Trophoblast cell (in vitro differentiated cells and primary cell): ENCODE results near the gene MMRN2.
A peak's percentile ranks its signal among the peaks of the same experiment; 100 is the strongest.
"Not testable (repeated sequence)": the region's sequence is repeated elsewhere in the genome, so short reads cannot be mapped to it uniquely, and the experiment has no call there.

Experiments
- DNase-seq, 2 donors: peaks; one replicate each; pipeline ENCODE4 v3.0.0-alpha.2; 2016
- H2AFZ ChIP-seq: 2 replicates; pipeline ENCODE4 v1.6.1; 2013; ENCODE audit warnings: low read length, moderate library complexity, mild to moderate bottlenecking; ENCODE audit not compliant: insufficient read depth, poor library complexity
- H2AK5ac ChIP-seq: 2 replicates; pipeline ENCODE4 v1.6.1; 2013; ENCODE audit warnings: mild to moderate bottlenecking, low read length
- H2BK120ac ChIP-seq: 2 replicates; pipeline ENCODE4 v1.6.1; 2013; ENCODE audit warnings: low read length, mild to moderate bottlenecking, moderate library complexity; ENCODE audit not compliant: insufficient read depth, poor library complexity
- H2BK12ac ChIP-seq: 2 replicates; pipeline ENCODE4 v1.6.1; 2013; ENCODE audit warnings: mild to moderate bottlenecking, low read length, moderate library complexity
- H2BK5ac ChIP-seq: 2 replicates; pipeline ENCODE4 v1.6.1; 2013; ENCODE audit warnings: low read length, low read depth, moderate library complexity, mild to moderate bottlenecking; ENCODE audit not compliant: poor library complexity
- H3K14ac ChIP-seq: 2 replicates; pipeline ENCODE4 v1.6.1; 2013; ENCODE audit warnings: mild to moderate bottlenecking, low read length
- H3K18ac ChIP-seq: 2 replicates; pipeline ENCODE4 v1.6.1; 2013; ENCODE audit warnings: mild to moderate bottlenecking, low read length
- H3K23ac ChIP-seq: 2 replicates; pipeline ENCODE4 v1.6.1; 2013; ENCODE audit warnings: low read length
- H3K27ac ChIP-seq: 2 replicates; pipeline ENCODE4 v1.5.1; 2013; ENCODE audit warnings: low read depth, mild to moderate bottlenecking, inconsistent platforms, low read length, moderate library complexity
- H3K27me3 ChIP-seq: 2 replicates; pipeline ENCODE4 v1.6.1; 2013; ENCODE audit warnings: inconsistent platforms, mild to moderate bottlenecking, low read length, moderate library complexity; ENCODE audit not compliant: insufficient read depth
- H3K36me3 ChIP-seq, 2 experiments: 1 replicate in 1 of 2; 2 replicates in 1 of 2; pipeline ENCODE4 v1.6.1; 2013; ENCODE audit warnings: low read length in 2 of 2, mild to moderate bottlenecking in 2 of 2, moderate library complexity in 1 of 2; ENCODE audit not compliant: insufficient read depth in 2 of 2, control insufficient read depth in 1 of 2
- H3K4ac ChIP-seq: 2 replicates; pipeline ENCODE4 v1.6.1; 2013; ENCODE audit warnings: low read depth, mild to moderate bottlenecking, low read length, moderate library complexity
- H3K4me1 ChIP-seq, 2 experiments: 1 replicate in 1 of 2; 2 replicates in 1 of 2; pipeline ENCODE4 v1.6.1; 2013; ENCODE audit warnings: low read length in 2 of 2, mild to moderate bottlenecking in 2 of 2, moderate library complexity in 1 of 2; ENCODE audit not compliant: insufficient read depth in 2 of 2, control insufficient read depth in 1 of 2
- H3K4me2 ChIP-seq: 2 replicates; pipeline ENCODE4 v1.6.1; 2013; ENCODE audit warnings: inconsistent platforms, mild to moderate bottlenecking, low read length, moderate library complexity
- H3K4me3 ChIP-seq: 2 replicates; pipeline ENCODE4 v1.5.1; 2013; ENCODE audit warnings: mild to moderate bottlenecking, low read depth, low read length, inconsistent platforms
- H3K79me1 ChIP-seq: one replicate; pipeline ENCODE4 v1.6.1; 2013; ENCODE audit warnings: low read length
- H3K79me2 ChIP-seq: 2 replicates; pipeline ENCODE4 v1.6.1; 2013; ENCODE audit warnings: low read length, mild to moderate bottlenecking; ENCODE audit not compliant: control insufficient read depth, insufficient read depth, poor library complexity
- H3K9ac ChIP-seq: 2 replicates; pipeline ENCODE4 v1.6.1; 2013; ENCODE audit warnings: mild to moderate bottlenecking, low read length
- H3K9me3 ChIP-seq: 2 replicates; pipeline ENCODE4 v1.6.1; 2013; ENCODE audit warnings: low read depth, mild to moderate bottlenecking, control low read depth, inconsistent platforms, low read length; ENCODE audit not compliant: insufficient read depth
- H4K12ac ChIP-seq: 2 replicates; pipeline ENCODE4 v1.6.1; 2013; ENCODE audit warnings: low read depth, mild to moderate bottlenecking, low read length, moderate library complexity
- H4K8ac ChIP-seq: 2 replicates; pipeline ENCODE4 v1.6.1; 2013; ENCODE audit warnings: low read depth, mild to moderate bottlenecking, low read length, moderate library complexity
- H4K91ac ChIP-seq: one replicate; pipeline ENCODE4 v1.6.1; 2013; ENCODE audit warnings: low read depth, mild to moderate bottlenecking, low read length, moderate library complexity
- WGBS: extraction: QIAGEN DNeasy Blood & Tissue Kit; methylation state at CpG from one replicate; pipeline ENCODE4 v1.1.7; 2013; ENCODE audit warnings: missing lambda C conversion rate; ENCODE audit not compliant: insufficient read length, insufficient coverage; ENCODE audit errors: extremely low coverage; 5-methylcytosine and 5-hydroxymethylcytosine counted together

The MMRN2 gene

DNA sequence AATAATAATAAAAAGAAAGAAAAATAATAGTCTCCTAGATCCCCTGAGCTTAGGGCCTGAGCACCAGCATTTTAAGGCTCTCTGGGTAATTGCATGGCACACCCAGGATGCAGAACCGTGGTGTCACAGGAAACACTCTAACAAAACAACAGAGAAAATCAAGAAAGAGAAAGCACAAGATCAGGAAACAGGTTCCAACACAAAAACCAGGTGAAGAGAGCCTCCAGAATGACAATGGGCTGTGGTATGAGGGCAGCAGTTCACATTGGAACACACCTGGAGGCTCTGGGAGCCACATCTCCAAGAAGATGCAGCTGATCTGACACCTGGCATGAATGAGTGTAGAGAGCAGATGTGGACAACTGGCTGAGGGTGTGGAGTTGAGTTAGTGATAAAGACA lies 7.1 kb downstream of the MMRN2 start:
- Histone ChIP-seq H2BK12ac (no peak overlapping the region), H4K12ac (no peak overlapping the region), H3K9me3 (peaks cover 15% of the 10 kb centered on the region), H2AK5ac (no peak overlapping the region), H3K79me2 (peaks cover 2% of the 10 kb centered on the region), H3K14ac (no peak overlapping the region), H2BK5ac (no peak overlapping the region), H3K36me3 (no peaks in the 10 kb centered on the region), H2BK120ac (no peak overlapping the region), H3K79me1 (peaks cover 6% of the 10 kb centered on the region), H3K27ac (no peak overlapping the region), H3K18ac (no peak overlapping the region), H4K91ac (no peak overlapping the region), H2AFZ (no peak overlapping the region), H3K27me3 (no peaks in the 10 kb centered on the region), H3K4me2 (no peak overlapping the region), H3K4ac (no peak overlapping the region), H3K23ac (no peak overlapping the region), H3K4me3 (no peak overlapping the region), H3K4me1 (peaks cover 14 to 15% of the 10 kb centered on the region in 2 experiments), H4K8ac (no peak overlapping the region), H3K9ac (no peak overlapping the region)
- no CpG with 5 or more reads among the region's 1 CpG for WGBS
- DNase-seq = no peak

DNA sequence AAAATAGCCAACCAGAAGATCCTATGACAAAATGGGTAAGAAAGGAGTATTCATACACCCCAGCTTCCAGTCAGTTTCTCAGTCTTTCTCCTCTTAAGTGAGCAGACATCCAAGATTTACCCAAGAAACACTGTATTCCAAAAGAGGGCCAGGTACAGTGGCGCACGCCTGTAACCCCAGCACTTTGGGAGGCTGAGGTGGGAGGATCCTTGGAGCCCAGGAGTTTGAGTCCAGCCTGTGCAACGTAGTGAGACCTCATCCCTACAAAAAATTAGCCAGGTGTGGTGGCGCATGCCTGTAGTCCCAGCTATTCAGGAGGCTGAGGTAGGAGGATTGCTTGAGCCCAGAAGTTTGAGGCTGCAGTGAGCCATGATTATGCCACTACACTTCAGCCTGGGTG lies 9.6 kb downstream of the MMRN2 start:
- H3K18ac ChIP-seq, H2BK12ac ChIP-seq, H3K27ac ChIP-seq, H3K79me2 ChIP-seq, DNase-seq, H3K4me2 ChIP-seq, H2AK5ac ChIP-seq, H4K8ac ChIP-seq, H3K4ac ChIP-seq, H3K4me1 ChIP-seq, H3K79me1 ChIP-seq, H4K12ac ChIP-seq, H4K91ac ChIP-seq, H2BK5ac ChIP-seq, H3K9ac ChIP-seq, H3K9me3 ChIP-seq, H3K23ac ChIP-seq, H3K4me3 ChIP-seq, H3K36me3 ChIP-seq, H3K14ac ChIP-seq, H2BK120ac ChIP-seq, H2AFZ ChIP-seq, H3K27me3 ChIP-seq: not testable (repeated sequence)
- no CpG with 5 or more reads among the region's 4 CpGs for WGBS

DNA sequence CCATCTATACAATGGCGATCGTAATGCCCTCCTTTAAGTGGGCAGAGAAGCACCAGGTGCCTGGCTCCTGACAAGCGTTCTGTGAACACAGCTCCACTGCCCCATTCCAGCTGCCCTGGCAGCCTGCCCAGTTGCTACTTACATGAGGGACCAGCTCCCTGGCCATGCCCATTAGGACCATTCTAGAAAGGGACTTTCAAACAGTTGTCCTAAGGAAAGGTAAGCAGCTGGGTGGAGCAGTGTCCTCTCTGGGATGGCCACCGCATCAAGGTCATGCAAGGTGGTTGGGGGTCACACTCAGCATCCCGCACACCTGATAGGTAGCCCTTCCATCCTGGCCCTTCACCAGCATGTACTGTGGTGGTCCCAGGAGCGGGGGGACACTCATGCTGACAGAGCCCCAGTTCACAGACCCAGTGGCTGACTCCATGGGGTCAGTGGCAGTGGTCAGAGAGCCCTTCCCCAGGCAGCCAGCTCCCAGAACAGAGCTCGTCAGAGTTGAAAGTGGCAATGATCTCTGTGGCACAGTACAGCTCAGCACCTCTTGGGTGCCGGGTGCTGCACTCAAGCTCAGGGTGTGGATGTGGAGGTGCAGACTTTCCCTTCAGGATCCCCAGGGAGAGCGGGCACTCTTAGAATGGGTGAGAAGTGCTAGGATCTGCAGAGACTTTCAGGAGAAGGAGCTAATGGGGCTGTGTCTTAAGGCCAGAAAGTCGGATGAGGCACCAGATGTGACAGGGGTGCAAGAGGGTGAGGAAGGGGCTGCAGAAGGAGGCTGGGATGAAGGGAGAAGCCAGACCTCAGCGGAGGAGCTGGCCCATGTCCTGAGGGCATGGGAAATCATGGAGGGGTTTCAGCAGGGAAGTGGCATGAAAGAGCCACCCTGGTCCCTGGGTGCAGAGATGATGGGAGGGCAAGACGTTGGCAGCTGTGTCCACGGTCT lies 10.9 kb downstream of the MMRN2 start:
- Histone ChIP-seq H3K9ac (no peak overlapping the region), H4K12ac (no peak overlapping the region), H4K8ac (no peak overlapping the region), H2AFZ (no peak overlapping the region), H3K23ac (no peak overlapping the region), H3K4me2 (no peak overlapping the region), H2AK5ac (no peak overlapping the region), H3K4me1 (peaks cover 0 to 3% of the 10 kb centered on the region in 2 experiments), H3K9me3 (peaks cover 6% of the 10 kb centered on the region), H3K36me3 (no peaks in the 10 kb centered on the region), H3K27ac (no peak overlapping the region), H3K79me2 (no peaks in the 10 kb centered on the region), H2BK120ac (no peak overlapping the region), H3K4ac (no peak overlapping the region), H2BK5ac (no peak overlapping the region), H3K4me3 (no peak overlapping the region), H4K91ac (no peak overlapping the region), H2BK12ac (no peak overlapping the region), H3K14ac (no peak overlapping the region), H3K27me3 (no peaks in the 10 kb centered on the region), H3K79me1 (no peaks in the 10 kb centered on the region), H3K18ac (no peak overlapping the region)
- DNase-seq = no peak
- no CpG with 5 or more reads among the region's 13 CpGs for WGBS

DNA sequence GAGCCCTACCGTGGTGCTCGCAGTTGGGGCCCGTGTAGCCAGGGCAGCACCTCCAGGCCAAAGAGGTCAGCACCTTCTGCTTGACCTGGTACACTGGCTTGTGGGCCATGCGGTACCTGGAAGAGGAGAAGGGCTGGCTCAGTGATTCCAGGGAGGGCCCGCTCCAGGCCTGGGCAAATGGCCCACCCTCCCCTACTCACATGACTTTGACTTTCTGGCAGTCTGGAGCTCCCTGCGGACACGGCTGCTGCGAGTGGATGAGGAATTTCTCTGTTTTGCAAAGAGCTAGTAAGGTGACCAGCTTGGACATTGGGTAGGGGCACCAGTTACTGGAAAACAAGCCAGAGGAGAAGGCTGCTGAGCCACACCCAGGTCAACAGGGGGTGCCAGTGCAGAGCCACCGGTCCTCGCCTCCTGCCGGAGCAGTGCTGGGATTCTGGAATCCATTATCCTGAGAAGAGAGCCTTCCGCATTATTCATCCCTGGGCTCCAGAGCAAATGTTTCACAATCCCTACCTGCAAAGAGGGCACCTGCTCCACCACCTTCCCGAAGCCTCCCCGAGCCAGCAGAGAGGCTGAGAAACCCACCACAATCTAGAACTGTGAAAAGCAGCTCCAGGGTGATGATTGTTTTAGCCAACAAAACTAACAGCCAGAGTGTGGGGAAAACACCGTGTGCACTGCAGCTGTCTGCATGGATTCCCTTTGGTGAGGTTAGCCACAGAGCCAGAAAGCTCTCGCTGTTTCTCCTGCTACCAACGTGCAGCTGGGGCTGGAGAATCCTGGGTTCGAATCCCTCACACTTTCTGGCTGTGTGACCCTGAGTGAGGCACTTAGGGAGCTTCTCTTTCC lies 11.8 kb downstream of the MMRN2 start:
- no peaks in the 10 kb centered on the region for H3K79me1 ChIP-seq
- no peak overlapping the region for H4K12ac ChIP-seq
- H4K8ac ChIP-seq = no peak overlapping the region
- H2AFZ ChIP-seq = no peak overlapping the region
- H3K18ac ChIP-seq = no peak overlapping the region
- no peak overlapping the region for H3K14ac ChIP-seq
- H3K9me3 ChIP-seq = peaks cover 6% of the 10 kb centered on the region
- H3K4me3 ChIP-seq = no peak overlapping the region
- peaks cover 0 to 3% of the 10 kb centered on the region in 2 experiments for H3K4me1 ChIP-seq
- peak; percentile 56 to 68 for DNase-seq
- no peak overlapping the region for H3K9ac ChIP-seq
- no peak overlapping the region for H4K91ac ChIP-seq
- H3K27ac ChIP-seq = no peak overlapping the region
- no peak overlapping the region for H2BK5ac ChIP-seq
- no peak overlapping the region for H3K4me2 ChIP-seq
- H3K23ac ChIP-seq = no peak overlapping the region
- no peaks in the 10 kb centered on the region for H3K36me3 ChIP-seq
- H2BK12ac ChIP-seq = no peak overlapping the region
- no peak overlapping the region for H3K4ac ChIP-seq
- H2BK120ac ChIP-seq = no peak overlapping the region
- H3K79me2 ChIP-seq = no peaks in the 10 kb centered on the region
- no peaks in the 10 kb centered on the region for H3K27me3 ChIP-seq
- H2AK5ac ChIP-seq = no peak overlapping the region
- WGBS = no CpG with 5 or more reads among the region's 18 CpGs
